GM18861 (cell line): ENCODE results near the gene CFTR.

Experiments
- ATAC-seq: cut with Tn5 transposase; IDR thresholded peaks from one replicate; pipeline ENCODE4 v1.9.1; 2021; ENCODE audit not compliant: unreplicated experiment

The CFTR gene

DNA sequence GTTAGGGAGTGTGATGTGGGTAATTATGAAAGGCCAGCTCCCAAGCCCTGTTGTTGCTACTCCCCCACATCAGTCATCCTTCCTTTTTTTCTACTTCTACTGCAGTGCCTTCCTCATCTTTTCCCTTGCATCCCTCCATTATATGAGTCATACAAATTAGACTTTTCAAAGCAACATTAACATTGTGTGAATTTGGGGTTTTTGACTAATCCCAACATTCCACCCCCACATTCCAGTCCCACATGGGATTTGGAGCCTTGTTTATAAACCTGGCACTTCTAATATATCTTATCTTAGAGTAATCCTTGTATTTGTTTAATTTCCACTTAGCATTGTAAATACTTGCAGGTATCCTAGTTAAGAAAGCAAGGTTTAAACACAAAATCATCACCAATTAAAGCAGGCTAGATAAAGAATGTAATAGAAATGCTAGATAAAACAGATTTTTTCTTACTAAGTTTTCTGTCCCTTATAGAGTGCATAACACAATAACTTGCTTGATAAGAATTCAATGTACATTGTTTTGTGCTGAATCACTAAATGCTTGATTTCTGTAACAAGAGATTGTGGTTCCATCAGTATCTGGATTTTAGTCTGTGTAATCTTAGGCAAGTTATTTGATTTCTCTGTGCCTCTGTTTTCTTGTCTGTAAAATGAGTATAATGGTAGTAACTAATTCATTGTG is 165.8 kb downstream of the CFTR start:
- ATAC-seq: no peak

DNA sequence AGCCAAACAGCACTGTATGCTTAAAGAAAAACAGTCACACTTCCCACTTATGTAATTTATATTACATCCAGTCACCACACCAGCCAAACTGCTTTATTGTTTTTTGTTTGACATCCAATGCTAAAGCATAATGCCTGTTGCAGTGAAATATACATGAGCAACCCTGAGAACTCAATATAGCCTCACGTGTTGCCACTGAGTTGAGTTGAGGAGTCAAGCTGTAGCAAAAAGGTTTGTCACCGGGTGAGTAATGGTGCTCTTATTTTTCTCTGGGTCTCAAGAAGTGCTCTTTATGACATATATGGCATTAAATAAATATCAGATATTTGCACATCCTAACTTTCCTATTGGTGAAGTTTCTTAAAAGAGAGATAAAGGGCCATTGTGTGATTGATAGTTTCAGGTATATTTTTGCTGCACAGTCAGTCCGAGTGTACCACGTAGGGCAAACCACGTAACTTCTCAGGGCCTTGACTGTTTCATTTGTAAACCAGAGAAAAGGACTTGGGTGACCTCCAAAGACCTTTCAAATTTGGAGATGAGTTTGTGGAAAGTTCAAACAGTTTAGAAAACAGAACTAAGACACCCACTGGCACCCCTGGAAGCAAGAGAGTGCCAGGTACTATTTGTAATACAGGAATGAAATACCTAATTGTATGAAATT is 168.5 kb downstream of the CFTR start:
- no peak for ATAC-seq

GRCh38 chr7:117652943-117653680 is 173.3 kb downstream of the CFTR start:
- no peak for ATAC-seq

DNA sequence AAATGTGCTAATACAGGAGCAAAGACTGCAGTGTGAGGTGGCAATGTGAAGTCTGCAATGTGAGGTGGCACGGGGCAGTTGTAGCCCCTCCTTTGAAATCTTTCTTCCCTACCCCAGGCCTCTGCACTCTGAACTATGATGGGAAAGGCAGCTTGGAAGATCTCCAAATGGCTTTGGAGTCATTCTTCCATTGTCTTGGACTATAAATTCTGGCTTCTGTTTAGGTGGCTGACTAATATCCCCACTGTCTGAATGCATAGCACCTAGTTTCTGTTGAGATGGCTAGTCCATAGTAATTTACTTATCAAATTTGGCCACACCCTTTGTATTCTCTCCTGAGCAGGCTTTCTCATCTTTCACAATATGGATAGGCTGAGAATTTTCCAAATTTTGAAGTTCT is 175.0 kb downstream of the CFTR start:
- no peak for ATAC-seq

DNA sequence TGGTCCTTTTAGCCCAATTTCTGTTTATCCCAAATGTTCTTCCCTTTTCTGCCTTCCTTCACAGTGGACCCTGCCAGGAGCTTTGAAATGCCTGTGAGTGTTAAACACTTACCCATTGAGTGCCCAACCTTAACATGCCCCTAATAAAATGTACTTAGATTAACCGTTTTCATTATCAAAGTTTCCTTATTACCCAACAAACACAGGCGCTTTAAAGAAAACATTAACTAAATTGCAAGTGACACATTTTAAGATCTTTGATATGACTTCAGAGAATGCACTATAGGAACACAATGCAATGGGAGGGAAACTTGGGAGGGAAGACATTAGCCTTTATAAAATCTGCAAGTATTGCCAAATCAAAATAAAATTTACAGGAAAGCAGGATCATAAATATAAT is 177.0 kb downstream of the CFTR start:
- no peak for ATAC-seq

DNA sequence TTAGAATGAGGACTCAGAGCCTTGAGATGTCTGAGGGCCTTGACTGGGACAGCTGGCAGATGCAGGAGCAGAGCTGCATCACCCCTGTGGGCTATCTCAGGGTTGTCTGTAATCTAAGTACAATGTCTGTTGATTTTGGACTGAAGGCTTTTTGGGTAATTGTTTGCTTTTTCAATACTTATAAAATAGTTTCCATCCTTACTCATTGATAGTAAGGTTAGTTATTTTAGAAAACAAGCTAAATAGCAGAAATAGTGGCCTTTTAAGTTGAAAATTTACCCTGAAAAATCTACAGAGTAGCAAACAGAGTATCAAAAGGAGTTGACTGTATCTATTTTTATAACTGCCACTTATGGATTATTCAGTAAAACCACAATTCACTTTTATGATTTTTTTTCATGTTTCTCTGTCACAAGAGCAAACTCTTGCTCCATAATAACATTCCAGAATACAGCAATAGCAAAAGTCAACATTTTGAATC is 179.7 kb downstream of the CFTR start:
- no peak for ATAC-seq

DNA sequence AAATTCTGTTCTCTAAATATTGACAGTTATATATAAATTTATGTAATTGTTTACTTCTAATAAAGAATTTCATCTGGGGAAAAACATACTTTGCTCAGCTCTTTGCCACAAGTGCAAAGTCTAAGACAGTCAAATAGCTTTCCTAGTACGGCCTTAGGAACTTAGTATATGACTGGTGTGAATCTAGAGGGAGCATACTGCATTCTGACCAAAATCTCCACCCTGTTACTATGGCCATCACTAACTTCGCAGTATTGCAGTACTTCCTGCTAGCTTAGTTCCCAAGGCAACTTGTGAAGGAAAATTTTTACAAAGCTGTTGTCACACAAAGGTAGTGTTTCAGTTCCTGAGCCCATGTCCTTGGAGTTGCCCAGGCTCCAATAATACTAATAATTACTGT is 181.5 kb downstream of the CFTR start:
- no peak for ATAC-seq

DNA sequence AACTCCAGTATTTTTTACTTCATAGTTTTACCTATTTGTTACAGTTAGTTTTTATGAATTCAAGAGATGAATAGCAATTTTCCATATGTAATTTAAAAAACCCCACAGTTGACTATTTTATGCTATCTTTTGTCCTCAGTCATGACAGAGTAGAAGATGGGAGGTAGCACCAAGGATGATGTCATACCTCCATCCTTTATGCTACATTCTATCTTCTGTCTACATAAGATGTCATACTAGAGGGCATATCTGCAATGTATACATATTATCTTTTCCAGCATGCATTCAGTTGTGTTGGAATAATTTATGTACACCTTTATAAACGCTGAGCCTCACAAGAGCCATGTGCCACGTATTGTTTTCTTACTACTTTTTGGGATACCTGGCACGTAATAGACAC is 184.2 kb downstream of the CFTR start:
- no peak for ATAC-seq

DNA sequence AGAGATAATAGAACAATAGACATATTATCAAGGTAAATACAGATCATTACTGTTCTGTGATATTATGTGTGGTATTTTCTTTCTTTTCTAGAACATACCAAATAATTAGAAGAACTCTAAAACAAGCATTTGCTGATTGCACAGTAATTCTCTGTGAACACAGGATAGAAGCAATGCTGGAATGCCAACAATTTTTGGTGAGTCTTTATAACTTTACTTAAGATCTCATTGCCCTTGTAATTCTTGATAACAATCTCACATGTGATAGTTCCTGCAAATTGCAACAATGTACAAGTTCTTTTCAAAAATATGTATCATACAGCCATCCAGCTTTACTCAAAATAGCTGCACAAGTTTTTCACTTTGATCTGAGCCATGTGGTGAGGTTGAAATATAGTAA is 185.5 kb downstream of the CFTR start:
- no peak for ATAC-seq

DNA sequence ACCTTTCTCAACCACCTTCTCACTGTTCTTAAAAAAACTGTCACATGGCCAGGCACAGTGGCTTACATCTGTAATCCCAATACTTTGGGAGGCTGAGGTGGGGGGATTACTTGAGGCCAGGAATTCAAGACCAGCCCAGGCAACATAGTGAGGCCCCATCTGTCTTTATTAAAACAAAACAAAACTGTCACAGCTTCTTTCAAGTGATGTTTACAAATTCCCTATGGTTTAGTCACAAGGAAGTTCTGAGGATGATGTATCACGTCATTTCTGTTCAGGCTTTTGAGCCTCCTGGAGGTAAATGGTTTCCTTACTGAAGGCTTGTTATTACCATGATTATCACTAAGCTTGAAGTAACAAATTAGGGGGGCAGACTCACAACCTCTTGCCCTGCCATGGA is 186.2 kb downstream of the CFTR start:
- ATAC-seq: no peak

GRCh38 chr7:117666689-117667088 is 186.9 kb downstream of the CFTR start:
- no peak for ATAC-seq

GRCh38 chr7:117667456-117667855 is 187.6 kb downstream of the CFTR start:
- ATAC-seq: no peak

DNA sequence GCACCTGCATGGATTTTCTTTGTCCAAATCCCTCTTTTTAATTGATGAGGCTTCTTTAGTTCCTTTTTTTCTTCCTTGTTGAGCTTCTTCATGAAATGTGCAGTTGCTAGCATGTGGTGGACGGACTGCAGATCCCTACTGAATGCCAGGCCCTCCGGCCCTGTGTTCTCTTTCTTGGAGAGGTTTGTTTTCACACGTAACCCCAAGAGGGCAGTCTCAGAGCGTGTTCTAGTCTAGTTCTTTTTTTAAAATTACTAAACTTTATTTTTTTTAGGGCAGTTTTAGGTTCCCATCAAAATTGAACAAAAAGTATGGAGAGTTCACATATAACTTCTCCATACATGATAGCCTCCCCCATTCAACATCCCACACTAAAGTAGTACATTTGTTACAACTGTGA is 190.0 kb downstream of the CFTR start:
- no peak for ATAC-seq

DNA sequence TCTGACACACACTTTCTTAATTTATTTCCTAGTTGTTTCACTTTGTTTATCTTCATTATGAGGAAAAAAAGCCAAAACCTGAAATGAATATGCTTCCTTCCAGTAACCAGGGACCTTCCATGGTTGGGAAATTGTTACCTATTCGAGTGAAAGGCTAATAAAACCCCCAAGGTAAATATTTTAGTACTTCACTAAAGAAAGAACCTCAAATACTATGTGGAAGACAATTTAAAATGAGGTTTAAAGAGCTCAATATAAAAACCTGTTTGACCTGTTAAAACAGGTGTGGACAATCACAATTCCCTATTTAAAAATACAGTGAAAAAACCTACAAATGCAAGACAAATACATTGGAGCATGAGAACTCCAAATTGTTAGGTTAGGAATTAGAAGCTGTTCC is 192.6 kb downstream of the CFTR start:
- ATAC-seq: no peak

- no peak for ATAC-seq
These were observed 193.5 kb downstream of the CFTR start for GRCh38 chr7:117673367-117673766.

DNA sequence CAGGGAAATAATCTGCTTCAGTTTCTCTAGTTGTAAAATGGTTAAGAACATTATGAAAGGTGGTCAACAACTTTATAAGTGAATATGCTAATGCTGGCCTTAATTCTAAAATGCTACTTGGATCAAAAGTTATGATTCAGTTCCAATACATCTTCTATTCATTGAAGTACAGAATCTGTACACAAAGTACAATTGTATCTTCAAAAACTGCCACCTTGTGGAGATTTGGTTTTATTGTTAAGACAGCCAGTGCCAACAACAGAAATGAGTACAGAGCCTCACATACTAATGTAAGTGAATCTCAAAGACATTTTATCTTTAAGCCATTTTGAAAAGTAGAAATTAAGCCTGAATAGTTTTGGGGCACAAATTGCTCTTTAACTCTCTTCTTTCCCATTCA is 194.0 kb downstream of the CFTR start:
- ATAC-seq: peak; percentile 74

DNA sequence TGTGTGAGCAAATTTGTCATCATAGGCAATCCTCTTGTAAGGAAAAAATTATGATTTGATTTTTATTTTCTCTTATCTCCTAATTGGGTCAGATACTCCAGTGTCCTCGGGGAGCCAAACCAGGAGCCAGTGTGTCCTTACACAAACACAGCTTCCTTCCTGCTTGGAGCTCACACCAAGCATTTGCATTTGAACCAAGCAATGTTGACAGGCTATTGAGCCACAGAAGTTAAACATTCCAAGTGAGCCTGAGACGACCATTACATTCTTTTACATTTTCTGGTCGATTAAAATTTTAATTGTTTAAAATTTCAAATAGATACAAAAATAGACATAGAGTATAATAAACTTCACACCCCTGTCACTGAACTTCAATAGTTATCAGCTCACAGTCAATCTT is 194.8 kb downstream of the CFTR start:
- ATAC-seq: no peak

GRCh38 chr7:117675497-117676435 is 195.9 kb downstream of the CFTR start:
- ATAC-seq: no peak

GRCh38 chr7:117679120-117679519 is 199.3 kb downstream of the CFTR start:
- ATAC-seq: no peak

GRCh38 chr7:117682681-117683385 is 203.0 kb downstream of the CFTR start:
- ATAC-seq: no peak
